ENCODE results near the gene RPL28.

- TF ChIP-seq USF2 (IDR thresholded peaks at IDR 0.05; ENCODE audit: borderline replicate concordance, low read depth, low read length) (no peak), CBFB (IDR thresholded peaks at IDR 0.05; ENCODE audit: low read depth) (no peak), EGR1 (IDR thresholded peaks at IDR 0.05; ENCODE audit: borderline replicate concordance in 1 of 2, low read depth in 2 of 2, low read length in 2 of 2) (no peak), JUNB (IDR thresholded peaks at IDR 0.05) (no peak), SIN3A (IDR thresholded peaks at IDR 0.05; ENCODE audit: low read depth, low read length) (no peak), CEBPB (IDR thresholded peaks at IDR 0.05; ENCODE audit: borderline replicate concordance in 1 of 2, low read depth in 2 of 2, low read length in 2 of 2) (no peak)
These were observed 38.8 kb downstream of the RPL28 start for GRCh38 chr19:55424518-55424917.
